HCT116 (cell line): Measurements from ENCODE around the gene ANO10. TPM values are rescaled to one million over a fixed set of nuclear protein-coding genes. Genes with fewer than 3 reads are reported as not detected.

ENCODE experiments used
- ATAC-seq: fragments of 200-7000 bp; cut with Tn5 transposase; 2 replicates; pipeline ENCODE4 v1.9.1; 2020; ENCODE audit warnings: mild to moderate bottlenecking, moderate library complexity
- BruUV-seq: library from RNA; stranded (reverse); fragments of 400-500 nt; replicated peaks from 2 replicates; lab custom pipeline; 2021; lab: Mats Ljungman, UMichigan
- CTCF ChIA-PET: fragments of 300-600 bp; sonication (Branson Sonifier 250); formaldehyde crosslinking; loops from one replicate; lab custom pipeline; 2021; ENCODE audit warnings: antibody characterized with exemption; lab: Charles Lee
- POLR2A ChIA-PET: fragments of 300-600, 350-600 bp; sonication (Branson Sonifier 250); formaldehyde crosslinking; loops from one replicate; lab custom pipeline; 2021; ENCODE audit warnings: antibody characterized with exemption; lab: Charles Lee
- RAD21 ChIA-PET, 2 experiments: fragments of 300-600 bp; sonication (Branson Sonifier 250); formaldehyde crosslinking; loops; one replicate each; lab custom pipeline; 2023; ENCODE audit warnings: low total read pairs in 2 of 2; ENCODE audit not compliant: uncharacterized antibody in 2 of 2, unreplicated experiment in 2 of 2, low non-redundant PET in 1 of 2; lab: Charles Lee
- DNase-seq: peaks from one replicate; pipeline ENCODE4 v3.0.0-alpha.2; 2010; ENCODE audit warnings: low read depth, low spot score
- H2AFZ ChIP-seq: fragments of 200-600 bp; shearing (Covaris generic), sonication (generic); 2 replicates; pipeline ENCODE4 v1.6.1; 2017; ENCODE audit warnings: low read depth, mixed run types, mixed read lengths, antibody characterized with exemption, low read length; ENCODE audit not compliant: poor library complexity, severe bottlenecking
- H3K27ac ChIP-seq: 2 replicates; pipeline ENCODE4 v1.5.1; 2012; ENCODE audit warnings: low read depth, low read length
- H3K27me3 ChIP-seq: fragments of 200-600 bp; sonication (generic); 2 replicates; pipeline ENCODE4 v1.6.1; 2016; ENCODE audit warnings: mixed run types, low read length, mixed read lengths; ENCODE audit not compliant: insufficient read depth
- H3K36me3 ChIP-seq, 2 experiments: fragments of 200-500 bp in 1 of 2; fragments of 200-600 bp in 1 of 2; sonication (Bioruptor generic) in 1 of 2; sonication (generic) in 1 of 2; 2 replicates each; pipeline versions ENCODE4 v1.5.1 to v1.6.1; 2014 to 2016; ENCODE audit warnings: low read length in 2 of 2, inconsistent platforms in 1 of 2, mixed read lengths in 1 of 2, mixed run types in 1 of 2; ENCODE audit not compliant: insufficient read depth in 2 of 2, control insufficient read depth in 1 of 2
- H3K4me1 ChIP-seq, 2 experiments: fragments of 200-600 bp in 1 of 2; sonication (generic) in 1 of 2; 2 replicates each; pipeline versions ENCODE4 v1.5.1 to v1.6.1; 2012 to 2017; ENCODE audit warnings: low read length in 2 of 2, inconsistent platforms in 1 of 2, mild to moderate bottlenecking in 1 of 2, mixed read lengths in 1 of 2, mixed run types in 1 of 2, moderate library complexity in 1 of 2; ENCODE audit not compliant: insufficient read depth in 2 of 2, control insufficient read depth in 1 of 2
- H3K4me2 ChIP-seq: fragments of 200-600 bp; sonication (generic); 2 replicates; pipeline ENCODE4 v1.6.1; 2017; ENCODE audit warnings: mixed run types, low read length, mixed read lengths
- H3K4me3 ChIP-seq, 2 experiments: fragments of 200-600 bp in 1 of 2; sonication (generic) in 1 of 2; replicated peaks in 1 of 2; 2 replicates each; pipeline ENCODE4 v1.5.1; 2011 to 2016; ENCODE audit warnings: low read length in 2 of 2, control low read depth in 1 of 2, low read depth in 1 of 2, mild to moderate bottlenecking in 1 of 2, mixed read lengths in 1 of 2, mixed run types in 1 of 2
- H3K79me2 ChIP-seq: fragments of 200-600 bp; sonication (generic); 2 replicates; pipeline ENCODE4 v1.6.1; 2017; ENCODE audit warnings: mild to moderate bottlenecking, mixed run types, low read length, moderate library complexity, mixed read lengths; ENCODE audit not compliant: insufficient read depth
- H3K9ac ChIP-seq: fragments of 200-600 bp; sonication (generic); 2 replicates; pipeline ENCODE4 v1.6.1; 2016; ENCODE audit warnings: low read length, mixed read lengths
- H3K9me2 ChIP-seq: fragments of 200-600 bp; sonication (generic), shearing (Covaris generic); 2 replicates; pipeline ENCODE4 v1.6.1; 2017; ENCODE audit warnings: mixed run types, mild to moderate bottlenecking, moderate library complexity; ENCODE audit not compliant: insufficient read depth
- H3K9me3 ChIP-seq, 2 experiments: fragments of 200-500 bp in 1 of 2; fragments of 200-600 bp in 1 of 2; sonication (Bioruptor generic) in 1 of 2; sonication (generic) in 1 of 2; 2 replicates each; pipeline ENCODE4 v1.6.1; 2014 to 2017; ENCODE audit warnings: low read length in 2 of 2, mixed read lengths in 2 of 2, inconsistent platforms in 1 of 2, low read depth in 1 of 2, mild to moderate bottlenecking in 1 of 2, mixed run types in 1 of 2, moderate library complexity in 1 of 2; ENCODE audit not compliant: control insufficient read depth in 1 of 2, insufficient read depth in 1 of 2
- H4K20me1 ChIP-seq: fragments of 200-600 bp; sonication (generic), shearing (Covaris generic); 2 replicates; pipeline ENCODE4 v1.6.1; 2017; ENCODE audit warnings: mixed run types, mild to moderate bottlenecking, moderate library complexity; ENCODE audit not compliant: insufficient read depth
- ATF3 ChIP-seq: IDR thresholded peaks from 2 replicates; pipeline ENCODE4 v1.6.1; 2012
- CBX3 ChIP-seq: IDR thresholded peaks from 2 replicates; pipeline ENCODE4 v1.6.1; 2012; ENCODE audit warnings: low read depth
- CTCF ChIP-seq, 3 experiments: fragments of 200-600 bp in 1 of 3; sonication (generic) in 1 of 3; IDR thresholded peaks in 2 of 3; conservative IDR thresholded peaks in 1 of 3; 2 replicates each; pipeline ENCODE4 v1.5.1; 2012 to 2017; ENCODE audit warnings: low read depth in 2 of 3, low read length in 2 of 3, antibody characterized with exemption in 1 of 3, borderline replicate concordance in 1 of 3, control low read depth in 1 of 3, mild to moderate bottlenecking in 1 of 3, mixed read lengths in 1 of 3, mixed run types in 1 of 3, moderate library complexity in 1 of 3; ENCODE audit not compliant: insufficient read depth in 1 of 3
- ELF1 ChIP-seq: IDR thresholded peaks from 2 replicates; pipeline ENCODE4 v1.6.1; 2012; ENCODE audit warnings: low read depth, borderline replicate concordance
- EZH2 ChIP-seq: fragments of 200-600 bp; sonication (generic); IDR thresholded peaks from 2 replicates; pipeline ENCODE4 v1.6.1; 2017; ENCODE audit warnings: antibody characterized with exemption, mixed run types
- EZH2phosphoT487 ChIP-seq: fragments of 200-600 bp; IDR thresholded peaks from 2 replicates; pipeline ENCODE4 v1.6.1; 2018; ENCODE audit warnings: antibody characterized with exemption, borderline replicate concordance
- JUND ChIP-seq: IDR thresholded peaks from 2 replicates; pipeline ENCODE4 v1.6.1; 2012
- MAX ChIP-seq: IDR thresholded peaks from 2 replicates; pipeline ENCODE4 v1.6.1; 2012
- POLR2A ChIP-seq: IDR thresholded peaks from 2 replicates; pipeline ENCODE4 v1.7.0; 2011; ENCODE audit warnings: borderline replicate concordance; ENCODE audit not compliant: insufficient read depth, insufficient read length; ENCODE audit errors: extremely low read depth
- POLR2AphosphoS5 ChIP-seq: IDR thresholded peaks from 2 replicates; pipeline ENCODE4 v1.6.1; 2011; ENCODE audit warnings: mild to moderate bottlenecking, low read depth, low read length, moderate library complexity
- RAD21 ChIP-seq: IDR thresholded peaks from 2 replicates; pipeline ENCODE4 v1.6.1; 2012; ENCODE audit warnings: low read depth, mild to moderate bottlenecking
- REST ChIP-seq: IDR thresholded peaks from 2 replicates; pipeline ENCODE4 v1.6.1; 2012; ENCODE audit warnings: low read depth
- SRF ChIP-seq: IDR thresholded peaks from 2 replicates; pipeline ENCODE4 v1.6.1; 2012; ENCODE audit warnings: low read depth
- YY1 ChIP-seq: IDR thresholded peaks from 2 replicates; pipeline ENCODE4 v1.6.1; 2011; ENCODE audit warnings: low read length, low read depth, moderate library complexity, mild to moderate bottlenecking; ENCODE audit not compliant: insufficient replicate concordance; ENCODE audit errors: extremely low read depth
- ZNF274 ChIP-seq: fragments of 200-500 bp; sonication (Bioruptor generic); IDR thresholded peaks from 2 replicates; pipeline ENCODE4 v1.6.1; 2014; ENCODE audit warnings: mild to moderate bottlenecking, low read depth, low read length, inconsistent platforms
- intact Hi-C: fragments of 100-400 bp; cut with micrococcal nuclease; formaldehyde crosslinking; loops from 2 replicates; pipeline ENCODE4 v1.10.0; 2022
- total RNA-seq: library from RNA; stranded (reverse); gene quantifications from one replicate; pipeline ENCODE4 v1.2.1, GENCODE V29; 2021; ENCODE audit not compliant: unreplicated experiment

ANO10 gene
- total RNA-seq, 1 experiment from 2014 or later, result 13.3 TPM

DNA sequence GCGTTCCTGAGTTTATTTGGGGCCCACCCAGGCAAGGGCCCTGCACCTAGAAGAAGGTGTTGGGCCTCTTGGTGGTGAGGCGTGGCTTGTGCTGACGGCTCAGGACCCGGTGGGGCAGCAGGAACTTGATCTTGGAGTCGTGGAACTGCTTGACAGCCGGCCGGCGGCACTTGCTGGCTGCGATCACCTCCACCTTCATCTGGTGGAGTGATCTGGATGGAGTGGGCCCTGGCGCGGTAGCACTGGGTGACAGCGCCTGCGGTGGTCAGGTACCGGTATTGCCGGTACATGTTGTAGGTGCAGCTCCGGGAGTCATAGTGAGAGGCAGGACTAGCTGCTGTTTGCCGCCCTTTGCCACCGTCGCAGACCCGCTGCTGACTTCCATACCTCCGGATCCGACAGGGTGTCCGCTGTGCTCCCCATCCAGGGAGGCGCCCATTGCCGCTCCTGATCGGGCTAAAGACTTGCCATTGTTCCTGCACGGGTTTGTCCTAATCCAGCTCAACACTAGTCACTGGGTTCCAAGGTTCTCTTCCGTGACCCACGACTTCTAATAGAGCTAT, 136.8 kb downstream of the ANO10 start:
- Histone ChIP-seq H4K20me1 (no peaks in the 10 kb centered on the region), H3K4me3 (no peak overlapping the region), H3K4me1 (no peaks in the 10 kb centered on the region), H3K79me2 (no peaks in the 10 kb centered on the region), H3K4me2 (no peak overlapping the region), H3K27me3 (no peaks in the 10 kb centered on the region), H3K9me2 (no peaks in the 10 kb centered on the region), H3K27ac (no peak overlapping the region), H2AFZ (no peak overlapping the region), H3K9ac (no peak overlapping the region), H3K36me3 (no peaks in the 10 kb centered on the region), H3K9me3 (no peaks in the 10 kb centered on the region)
- intact Hi-C loops, result no loop called here
- CTCF ChIA-PET, result interaction anchor here (0.8 kb wide), 1 partner anchor 10 kb away, joined by 3 read pairs; no protein-coding TSS in a partner anchor
- no TSS peak for BruUV-seq
- POLR2A ChIA-PET, result no interaction called here
- ATAC-seq (no peak), DNase-seq (no peak)
- RAD21 ChIA-PET, result no interaction called here
- TF ChIP-seq JUND, result no peak
- TF ChIP-seq CTCF (IDR thresholded peaks at IDR 0.05 in 2 of 3, conservative IDR thresholded peaks at IDR 0.05 in 1 of 3; ENCODE audit: borderline replicate concordance in 1 of 3, insufficient read depth in 1 of 3, low read depth in 2 of 3, low read length in 2 of 3), result peak in 2 of 3 experiments; percentile 6 to 24; a peak in 2 of 6 replicates
- TF ChIP-seq EZH2phosphoT487, result no peak
- no peak for TF ChIP-seq YY1
- no peak for TF ChIP-seq MAX

DNA sequence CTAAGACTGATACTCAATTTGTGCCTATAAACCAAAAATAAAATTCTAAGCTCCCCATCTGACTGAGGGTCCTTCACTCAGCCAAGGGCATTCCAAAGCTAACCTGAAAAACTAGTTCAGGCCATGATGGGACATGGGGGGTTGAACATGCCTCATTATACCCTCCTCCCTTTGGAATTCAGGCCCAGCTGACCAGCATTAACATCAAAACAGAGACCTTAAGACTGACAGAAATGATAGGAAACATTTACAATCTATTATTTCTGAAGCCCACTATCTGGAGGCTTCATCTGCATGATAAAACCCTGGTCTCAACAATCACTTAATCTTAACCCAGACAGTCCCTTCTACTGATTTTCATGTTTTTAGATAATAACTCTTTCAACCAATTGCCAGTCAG, 140.4 kb downstream of the ANO10 start:
- no peaks in the 10 kb centered on the region for H3K4me1 ChIP-seq
- no peaks in the 10 kb centered on the region for H3K36me3 ChIP-seq
- intact Hi-C loops, result no loop called here
- no peaks in the 10 kb centered on the region for H3K79me2 ChIP-seq
- no TSS peak for BruUV-seq
- no peak overlapping the region for H3K4me2 ChIP-seq
- CTCF ChIA-PET, result no interaction called here
- POLR2A ChIA-PET, result no interaction called here
- ATAC-seq, result no peak
- no peaks in the 10 kb centered on the region for H3K9me3 ChIP-seq
- H4K20me1 ChIP-seq, result no peaks in the 10 kb centered on the region
- no peak overlapping the region for H2AFZ ChIP-seq
- no peaks in the 10 kb centered on the region for H3K9me2 ChIP-seq
- H3K27me3 ChIP-seq, result no peaks in the 10 kb centered on the region
- RAD21 ChIA-PET, result no interaction called here
- H3K27ac ChIP-seq, result no peak overlapping the region
- H3K9ac ChIP-seq, result no peak overlapping the region
- H3K4me3 ChIP-seq, result no peak overlapping the region
- no peak for DNase-seq
- TF ChIP-seq POLR2AphosphoS5 (no peak), EZH2 (no peak), JUND (no peak), POLR2A (no peak), SRF (no peak), ZNF274 (no peak), ELF1 (no peak), REST (no peak), ATF3 (no peak), CBX3 (no peak), RAD21 (no peak)
